Upper lobe of left lung (tissue), 4 donors: ENCODE data around the gene CACNA2D2.

Experiments
- CTCF ChIP-seq, 6 experiments: fragments of 450-650 bp in 4 of 6; fragments of 200-600 bp in 2 of 6; sonication (generic) in 2 of 6; IDR thresholded peaks; one replicate each; pipeline ENCODE4 v1.5.1; 2016 to 2019; ENCODE audit warnings: antibody characterized with exemption in 6 of 6
- POLR2A ChIP-seq, 4 donors: fragments of 450-650 bp; IDR thresholded peaks; one replicate each; pipeline ENCODE4 v1.5.1; 2016 to 2017; ENCODE audit warnings: antibody characterized with exemption in 4 of 4, mild to moderate bottlenecking in 2 of 4
- POLR2AphosphoS5 ChIP-seq, 2 donors: sonication (generic); formaldehyde crosslinking; IDR thresholded peaks; one replicate each; pipeline ENCODE4 v1.5.1; 2017; ENCODE audit warnings: antibody characterized with exemption in 2 of 2

- TF ChIP-seq POLR2A (IDR thresholded peaks at IDR 0.05) (no peak), CTCF (IDR thresholded peaks at IDR 0.05) (no peak), POLR2AphosphoS5 (IDR thresholded peaks at IDR 0.05) (no peak)
Measured at GRCh38 chr3:50551054-50551659, 47.7 kb upstream of the CACNA2D2 start.
